Stomach smooth muscle (tissue), 2 donors: Measurements from ENCODE around the gene MYBPH.

Experiments
- H3K27ac ChIP-seq: one replicate; pipeline ENCODE4 v1.7.0; 2013; ENCODE audit warnings: mild to moderate bottlenecking, low read length, inconsistent platforms
- H3K27me3 ChIP-seq, 2 donors: one replicate each; pipeline ENCODE4 v1.7.0; 2013; ENCODE audit warnings: low read length in 2 of 2; ENCODE audit not compliant: insufficient read depth in 2 of 2, control insufficient read depth in 1 of 2
- H3K36me3 ChIP-seq, 2 donors: one replicate each; pipeline ENCODE4 v1.7.0; 2013; ENCODE audit warnings: low read length in 2 of 2; ENCODE audit not compliant: control insufficient read depth in 2 of 2, insufficient read depth in 2 of 2
- H3K4me1 ChIP-seq: one replicate; pipeline ENCODE4 v1.7.0; 2013; ENCODE audit warnings: low read length; ENCODE audit not compliant: control insufficient read depth, insufficient read depth
- H3K4me3 ChIP-seq, 2 donors: one replicate each; pipeline ENCODE4 v1.7.0; 2013; ENCODE audit warnings: low read length in 2 of 2
- H3K9ac ChIP-seq, 2 donors: one replicate each; pipeline ENCODE4 v1.7.0; 2013; ENCODE audit warnings: low read length in 2 of 2, mild to moderate bottlenecking in 1 of 2
- H3K9me3 ChIP-seq, 2 donors: one replicate each; pipeline ENCODE4 v1.7.0; 2013; ENCODE audit warnings: low read length in 2 of 2; ENCODE audit not compliant: control insufficient read depth in 2 of 2
- donor health status: healthy.
- donor health status: Pancreatic carcinoma.

The MYBPH gene

DNA sequence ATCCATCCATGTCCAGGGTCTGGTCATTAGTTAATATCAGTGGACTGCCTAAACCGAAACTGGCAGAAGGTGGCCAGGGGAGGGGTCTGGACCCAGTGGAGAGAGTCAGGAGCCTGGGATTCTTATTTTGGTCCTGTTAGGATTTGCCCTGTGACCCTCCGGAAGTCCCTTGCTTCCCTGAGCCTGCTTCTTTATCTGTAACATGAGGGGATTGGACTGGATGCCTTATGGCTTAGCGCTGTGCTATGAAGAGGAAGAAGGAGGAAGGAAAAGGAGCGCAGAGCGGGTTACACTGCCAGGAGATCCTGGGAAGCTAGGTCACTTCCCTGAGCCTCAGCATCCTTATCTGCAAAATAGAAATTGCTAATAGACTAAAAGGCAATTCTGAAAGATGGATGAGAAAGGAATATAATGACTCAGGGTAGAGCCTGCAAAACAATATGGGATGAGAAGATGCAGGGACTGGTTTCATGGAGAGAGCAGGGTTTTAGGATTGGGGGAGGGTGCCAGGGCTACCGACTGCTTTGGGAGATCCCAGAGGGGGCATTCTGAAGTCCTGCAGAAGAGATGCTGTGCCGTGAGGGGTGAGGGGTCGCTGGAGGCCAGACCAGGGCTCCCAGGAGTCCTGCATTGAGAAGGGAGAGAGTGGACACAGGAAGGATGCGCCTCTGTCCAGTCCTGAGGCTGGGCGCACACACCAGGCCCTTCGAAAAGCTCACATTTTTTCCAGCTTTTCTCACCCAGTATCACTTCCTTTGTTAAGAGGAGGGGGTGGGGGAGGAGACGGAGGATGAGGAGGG is 48.6 kb downstream of the MYBPH start:
- H3K36me3 ChIP-seq = no peaks in the 10 kb centered on the region
- H3K9ac ChIP-seq = no peak overlapping the region
- peaks cover 34 to 36% of the 10 kb centered on the region in 2 donors for H3K27me3 ChIP-seq
- H3K27ac ChIP-seq = no peak overlapping the region
- H3K9me3 ChIP-seq = no peaks in the 10 kb centered on the region
- peak overlapping the region; percentile 63 to 73 for H3K4me3 ChIP-seq
- peaks cover 31% of the 10 kb centered on the region for H3K4me1 ChIP-seq

GRCh38 chr1:203126151-203126865 is 49.3 kb downstream of the MYBPH start:
- H3K9me3 ChIP-seq = no peaks in the 10 kb centered on the region
- peaks cover 39 to 41% of the 10 kb centered on the region in 2 donors for H3K27me3 ChIP-seq
- no peaks in the 10 kb centered on the region for H3K36me3 ChIP-seq
- H3K4me3 ChIP-seq = no peak overlapping the region
- no peak overlapping the region for H3K9ac ChIP-seq
- H3K27ac ChIP-seq = no peak overlapping the region
- peaks cover 31% of the 10 kb centered on the region for H3K4me1 ChIP-seq

GRCh38 chr1:203124546-203125317 is 50.9 kb downstream of the MYBPH start:
- no peaks in the 10 kb centered on the region for H3K36me3 ChIP-seq
- H3K27ac ChIP-seq = no peak overlapping the region
- H3K4me1 ChIP-seq = peaks cover 26% of the 10 kb centered on the region
- H3K27me3 ChIP-seq = peaks cover 51 to 54% of the 10 kb centered on the region in 2 donors
- no peak overlapping the region for H3K4me3 ChIP-seq
- H3K9me3 ChIP-seq = no peaks in the 10 kb centered on the region
- H3K9ac ChIP-seq = no peak overlapping the region

DNA sequence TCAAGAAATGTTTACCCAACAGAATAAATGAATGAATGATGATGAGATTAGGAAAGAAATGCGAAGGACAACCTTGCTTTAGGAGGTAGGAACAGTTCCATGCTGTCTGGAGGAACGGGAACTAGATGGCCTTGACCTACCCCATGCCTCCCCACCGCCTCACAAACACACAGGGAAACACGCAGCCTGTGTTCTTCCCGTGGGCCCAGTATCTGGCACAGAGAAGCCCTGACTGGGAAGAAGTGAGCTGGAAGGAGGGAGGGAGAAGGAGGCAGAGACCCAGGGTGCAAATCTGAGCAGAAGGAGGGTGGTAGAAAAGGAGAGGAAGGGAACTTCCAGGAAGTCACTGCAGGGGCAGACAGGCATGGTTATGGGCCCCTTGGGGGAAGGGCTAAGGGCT is 51.6 kb downstream of the MYBPH start:
- Histone ChIP-seq H3K36me3 (no peaks in the 10 kb centered on the region), H3K27me3 (peaks cover 52 to 55% of the 10 kb centered on the region in 2 donors), H3K4me3 (no peak overlapping the region), H3K27ac (no peak overlapping the region), H3K9me3 (no peaks in the 10 kb centered on the region), H3K4me1 (peaks cover 25% of the 10 kb centered on the region), H3K9ac (no peak overlapping the region)

DNA sequence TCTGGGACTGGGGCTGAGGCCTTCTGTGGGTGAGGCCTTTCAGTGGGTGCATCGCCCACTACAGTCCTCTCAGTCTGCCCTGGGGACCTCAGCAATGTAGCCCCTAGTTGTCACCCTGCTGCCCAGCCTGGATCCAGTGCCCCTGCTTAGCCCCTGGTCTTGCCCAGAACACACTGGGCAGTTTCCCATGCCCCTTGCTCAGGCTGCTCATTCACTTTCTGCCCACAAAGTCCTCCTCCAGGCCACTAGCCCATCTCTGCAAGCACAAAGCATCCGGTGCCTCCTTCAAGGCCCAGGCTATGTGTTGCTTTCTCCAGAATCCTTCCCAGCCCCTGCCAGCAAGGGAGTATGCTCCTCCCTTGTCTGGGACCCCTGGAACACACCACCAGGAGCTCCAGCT is 53.5 kb downstream of the MYBPH start:
- H3K9ac ChIP-seq = no peak overlapping the region
- H3K27me3 ChIP-seq = peaks cover 62 to 67% of the 10 kb centered on the region in 2 donors
- no peaks in the 10 kb centered on the region for H3K9me3 ChIP-seq
- H3K4me3 ChIP-seq = no peak overlapping the region
- H3K36me3 ChIP-seq = no peaks in the 10 kb centered on the region
- H3K27ac ChIP-seq = no peak overlapping the region
- peaks cover 13% of the 10 kb centered on the region for H3K4me1 ChIP-seq

- no peak overlapping the region for H3K4me3 ChIP-seq
- H3K36me3 ChIP-seq = no peaks in the 10 kb centered on the region
- H3K27me3 ChIP-seq = peaks cover 59% of the 10 kb centered on the region in 2 donors
- H3K27ac ChIP-seq = no peak overlapping the region
- peaks cover 5% of the 10 kb centered on the region for H3K4me1 ChIP-seq
- H3K9me3 ChIP-seq = no peaks in the 10 kb centered on the region
- H3K9ac ChIP-seq = no peak overlapping the region
Observed at GRCh38 chr1:203121186-203122015, 54.2 kb downstream of the MYBPH start.

GRCh38 chr1:203120325-203121153 is 55.1 kb downstream of the MYBPH start:
- Histone ChIP-seq H3K4me3 (no peak overlapping the region), H3K36me3 (no peaks in the 10 kb centered on the region), H3K27ac (no peak overlapping the region), H3K27me3 (peaks cover 51 to 56% of the 10 kb centered on the region in 2 donors), H3K9ac (no peak overlapping the region), H3K4me1 (peaks cover 3% of the 10 kb centered on the region), H3K9me3 (no peaks in the 10 kb centered on the region)
